ENCODE measurements around the gene COL25A1.

The COL25A1 gene

DNA sequence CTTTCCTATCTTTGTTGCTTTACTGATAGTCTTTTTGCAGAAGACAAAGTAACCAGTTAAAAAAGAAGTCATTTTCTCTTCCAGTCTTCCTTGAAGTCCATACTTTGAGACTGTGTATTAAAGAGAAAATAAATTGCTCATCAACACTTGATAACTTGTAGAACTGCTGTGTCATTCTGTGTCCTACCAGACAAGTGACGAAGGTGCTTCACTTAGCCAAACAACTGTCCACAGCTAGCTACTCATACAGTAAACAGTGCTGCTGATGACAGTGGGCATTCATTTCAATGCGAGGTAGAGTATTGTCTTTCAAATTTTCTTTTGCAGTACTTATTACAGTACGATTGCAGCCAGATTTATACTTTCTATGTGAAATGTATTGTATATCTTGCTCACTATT, 11.5 kb downstream of the COL25A1 start:
- no peak for DNase-seq

DNA sequence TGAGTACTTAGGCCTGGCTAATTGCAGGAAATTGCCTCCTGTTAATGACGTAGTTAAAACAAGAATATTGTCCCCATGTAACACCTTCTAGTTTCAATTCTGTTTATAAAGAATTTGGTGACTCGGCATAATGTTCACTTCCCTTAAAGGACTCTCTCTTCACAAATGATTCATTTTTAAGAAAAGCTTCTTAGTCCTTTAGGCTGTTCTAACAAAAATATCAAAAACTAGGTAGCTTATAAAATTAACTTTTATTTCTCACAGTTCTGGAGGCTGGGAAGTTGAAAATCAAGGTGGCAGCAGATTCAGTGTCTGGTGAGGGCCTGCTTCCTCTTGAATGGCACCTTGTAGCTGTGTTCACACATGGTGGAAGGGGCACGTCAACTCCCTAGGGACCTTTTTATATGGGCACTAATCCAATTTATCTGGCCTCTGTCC, 23.8 kb downstream of the COL25A1 start:
- no peak for DNase-seq

DNA sequence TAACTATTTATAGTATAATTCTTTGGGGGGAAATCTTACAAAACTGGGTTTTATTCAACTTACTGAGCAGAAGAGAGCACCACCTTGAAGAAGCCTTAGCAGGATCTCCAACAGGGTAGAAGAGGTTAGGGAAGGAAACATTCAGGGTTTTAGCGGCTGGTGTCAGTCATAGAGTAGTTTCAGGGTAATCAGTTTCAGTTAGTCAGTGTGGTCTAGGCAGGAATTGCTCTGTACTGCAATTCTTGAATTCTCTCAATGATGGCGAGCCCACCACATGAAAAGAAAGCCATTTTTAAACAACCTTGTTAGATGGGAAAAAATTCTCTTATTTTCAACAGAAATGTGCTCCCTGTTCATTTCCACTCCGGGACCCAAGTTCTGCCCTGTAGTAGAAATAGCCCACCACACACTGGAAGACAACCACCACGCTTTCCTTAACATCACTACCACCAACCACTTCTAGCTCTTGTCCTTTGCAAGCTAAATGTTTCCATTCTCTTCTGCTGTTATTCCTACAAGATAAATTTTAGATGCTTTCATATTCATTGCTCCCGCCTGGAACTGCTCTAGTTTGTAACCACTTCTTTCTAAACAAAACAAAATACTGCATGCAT, 25.9 kb downstream of the COL25A1 start:
- no peak for DNase-seq

DNA sequence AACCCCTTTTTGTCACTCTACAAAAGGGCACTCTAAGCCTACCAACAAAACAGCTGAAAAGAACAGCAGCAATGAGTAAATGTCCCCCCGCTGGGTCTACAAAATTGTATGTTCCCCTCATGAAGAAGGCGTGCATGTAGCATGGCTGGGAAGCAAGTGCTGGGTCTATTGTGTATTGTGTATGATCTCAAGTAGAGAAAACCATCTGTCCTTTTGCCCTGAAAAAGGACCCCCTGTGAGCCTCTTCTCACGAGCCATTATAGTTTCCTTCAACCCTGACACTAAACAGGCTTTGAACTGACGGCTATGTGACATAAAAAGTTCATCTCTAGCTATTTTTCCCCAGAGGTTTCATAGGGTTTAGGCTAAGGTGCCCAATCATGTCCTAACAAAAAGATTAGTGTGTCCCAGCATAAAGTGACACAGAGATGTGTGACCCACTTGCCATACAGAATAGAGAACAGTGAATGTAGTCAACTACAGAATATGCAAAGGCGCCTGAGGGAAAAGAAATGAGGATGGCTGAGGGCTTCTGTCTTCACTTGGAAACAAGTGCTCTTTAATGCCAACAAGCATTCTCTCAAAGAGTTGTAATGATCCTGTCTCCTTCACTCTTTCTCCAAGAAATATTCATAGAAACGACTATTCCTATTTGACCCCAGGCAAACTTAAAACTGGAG, 27.3 kb downstream of the COL25A1 start:
- DNase-seq: no peak

DNA sequence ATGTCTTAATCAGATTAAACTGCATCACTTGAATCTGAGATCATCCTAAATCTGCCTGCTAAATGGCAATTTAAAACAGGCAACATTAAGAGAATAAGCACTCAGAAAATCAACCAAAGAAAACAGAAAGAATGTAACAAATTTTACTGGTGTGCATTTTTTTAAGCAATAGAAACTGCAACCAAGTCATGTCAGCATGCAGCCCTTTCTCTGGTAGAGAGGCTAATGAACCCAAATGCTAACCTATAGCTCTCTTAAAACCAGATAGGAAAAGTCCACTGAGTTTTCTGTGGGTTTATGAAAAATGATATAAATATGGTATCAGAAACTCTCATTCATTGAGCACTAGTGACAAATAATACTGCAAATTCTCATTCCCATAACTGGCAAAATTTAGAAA, 35.6 kb downstream of the COL25A1 start:
- no peak for DNase-seq

DNA sequence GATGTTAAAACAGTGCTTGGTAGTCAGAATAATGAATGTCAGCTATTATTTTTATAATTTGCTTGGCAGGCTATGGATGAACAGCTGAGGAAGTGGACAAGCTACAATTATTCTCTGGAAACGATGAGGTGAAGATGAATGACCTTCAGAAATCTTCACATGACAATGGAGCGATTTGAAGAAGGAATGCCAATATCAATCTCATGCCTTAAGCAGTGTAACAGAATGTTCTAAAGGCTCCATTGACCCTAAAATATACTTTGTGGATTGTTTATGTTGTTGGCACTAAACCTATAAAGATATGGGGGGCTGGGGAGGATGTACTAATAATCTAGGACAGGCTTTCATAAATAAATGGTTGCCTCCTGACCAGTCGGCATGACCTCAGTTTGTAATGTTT, 36.2 kb downstream of the COL25A1 start:
- DNase-seq: no peak

DNA sequence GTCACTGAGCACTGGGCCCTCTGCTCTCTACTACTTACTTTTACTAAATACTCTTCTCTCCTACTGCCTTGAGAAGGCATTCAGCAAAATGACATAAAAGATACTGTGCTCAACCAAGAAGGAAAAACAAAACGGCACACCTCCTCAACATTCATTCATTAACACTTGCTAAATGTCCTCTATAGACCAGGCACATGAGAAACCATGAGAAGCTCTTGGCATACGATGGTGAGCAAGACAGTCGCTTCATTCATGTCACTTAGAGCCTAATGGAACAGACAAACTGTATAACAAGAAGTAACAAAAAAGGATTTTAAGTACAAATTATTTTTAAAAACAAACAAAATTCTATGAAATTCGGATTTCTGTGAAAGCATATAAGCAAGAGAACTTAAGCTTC, 38.7 kb downstream of the COL25A1 start:
- no peak for DNase-seq

DNA sequence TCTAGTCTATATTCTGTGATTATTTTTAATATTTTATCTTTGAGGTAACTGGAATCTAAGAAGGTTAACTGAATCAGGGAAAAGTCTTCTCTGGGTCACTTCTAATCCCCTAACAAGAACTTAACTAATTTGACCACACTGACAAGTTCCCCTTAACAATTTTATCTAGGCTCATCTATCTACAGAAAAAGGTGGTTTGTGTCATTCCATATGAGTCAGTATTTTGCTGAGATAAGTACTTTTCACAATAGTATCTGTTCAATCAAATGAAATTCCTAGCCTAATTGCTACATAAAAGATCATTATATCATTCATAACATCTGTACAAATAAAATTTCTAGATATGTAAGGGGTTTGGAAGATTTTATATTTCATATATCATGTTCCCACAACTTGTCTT, 45.6 kb downstream of the COL25A1 start:
- no peak for DNase-seq

DNA sequence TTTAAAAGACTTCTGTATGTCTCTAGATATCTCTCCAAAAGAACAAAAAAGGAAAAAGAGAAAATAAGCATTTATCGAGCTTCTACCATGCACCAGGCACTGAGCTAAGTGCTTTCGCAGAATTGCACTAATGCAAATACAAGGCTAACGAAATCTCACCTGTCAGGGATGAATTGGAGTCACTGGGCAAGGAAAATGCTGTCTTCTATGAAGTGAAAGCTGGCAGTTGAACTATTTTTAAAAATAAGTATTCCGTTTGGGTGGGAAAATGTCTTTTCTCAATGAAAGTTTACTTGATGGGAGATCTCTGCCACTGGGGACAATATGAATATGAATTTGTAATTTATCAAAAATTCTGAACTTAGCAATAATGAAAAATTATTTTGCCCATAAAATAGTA, 47.6 kb downstream of the COL25A1 start:
- DNase-seq: no peak

DNA sequence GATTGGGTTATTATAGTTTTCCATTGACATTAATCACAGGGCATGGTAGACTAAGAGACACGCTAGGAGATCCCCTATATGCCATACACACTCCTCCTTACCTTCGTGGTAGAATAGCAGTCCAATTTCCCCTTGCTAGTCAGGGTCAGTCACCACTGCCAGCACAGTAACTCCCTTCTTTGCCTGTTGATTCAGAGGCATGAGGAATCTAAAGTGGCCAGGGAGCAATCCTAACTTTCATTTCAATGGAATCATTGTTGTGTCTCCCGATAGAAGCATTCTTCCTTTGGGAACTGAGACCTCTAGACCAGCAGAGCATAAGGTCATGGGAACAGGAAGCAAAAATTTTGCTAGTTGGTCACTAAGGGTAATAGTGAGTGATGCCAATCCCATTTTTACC, 51.1 kb downstream of the COL25A1 start:
- DNase-seq: no peak

DNA sequence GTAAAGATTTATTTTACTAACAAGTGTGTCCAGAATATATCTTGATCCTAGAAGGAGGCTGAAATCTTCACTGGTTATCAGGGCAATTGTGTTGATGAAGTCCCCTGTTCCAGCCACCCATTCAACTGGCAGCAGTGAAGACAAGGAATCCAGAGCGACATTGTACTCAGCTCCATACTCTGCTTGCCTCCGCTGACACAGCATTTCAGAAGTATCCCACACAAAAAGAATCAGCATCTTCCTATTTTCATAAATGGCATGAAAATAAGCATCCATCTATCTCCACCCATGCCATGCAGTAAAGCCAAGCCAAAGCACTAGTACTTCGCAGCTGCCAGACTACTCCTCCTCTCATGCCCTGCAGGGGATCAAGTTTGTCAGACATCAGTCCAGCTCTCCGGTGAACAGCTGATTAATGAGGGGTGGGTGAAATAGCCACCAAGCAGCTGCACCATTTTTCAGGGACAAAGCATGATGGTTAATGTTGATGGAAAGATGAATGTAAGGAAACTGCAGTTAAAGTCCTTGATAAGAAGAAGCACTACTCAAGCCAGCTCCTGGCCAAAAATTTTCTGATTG, 54.0 kb downstream of the COL25A1 start:
- DNase-seq: no peak

DNA sequence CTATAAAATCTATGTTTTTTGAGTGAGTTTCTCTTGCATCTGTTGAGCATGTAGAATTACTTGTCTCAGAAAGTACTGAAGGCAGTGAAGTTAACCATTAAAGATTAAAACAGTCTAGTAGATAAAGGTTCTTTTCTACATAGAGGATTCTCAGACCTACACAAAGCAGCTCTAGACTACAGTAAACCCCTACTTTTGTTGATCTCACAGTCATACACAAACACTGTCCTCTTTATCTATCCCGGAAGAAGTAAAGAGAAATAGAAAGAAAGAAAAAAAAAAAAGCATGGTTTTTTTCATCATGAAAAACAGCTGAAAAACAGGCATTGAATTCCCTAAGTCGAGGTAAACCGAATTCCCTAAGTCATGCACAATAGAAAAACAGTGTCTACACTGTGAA, 58.6 kb downstream of the COL25A1 start:
- DNase-seq: no peak

DNA sequence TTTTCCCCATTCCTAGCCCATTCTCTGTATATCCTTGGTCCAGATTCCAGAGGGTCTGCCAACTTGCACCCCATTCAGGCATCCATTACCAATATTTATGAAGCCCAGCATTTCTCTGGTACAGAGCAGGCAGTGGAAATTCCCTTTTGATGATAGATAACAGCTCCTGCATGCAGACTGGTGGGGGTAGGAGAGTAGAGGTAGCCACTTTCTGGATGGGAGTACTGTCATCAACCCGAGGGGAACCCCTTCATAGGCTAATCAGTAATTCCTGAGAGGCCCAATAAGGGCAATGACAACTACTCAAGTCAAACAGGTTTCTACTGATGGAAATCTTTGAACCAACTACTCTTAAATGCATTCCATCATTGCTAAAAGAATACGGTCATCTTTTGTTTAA, 63.7 kb downstream of the COL25A1 start:
- no peak for DNase-seq

DNA sequence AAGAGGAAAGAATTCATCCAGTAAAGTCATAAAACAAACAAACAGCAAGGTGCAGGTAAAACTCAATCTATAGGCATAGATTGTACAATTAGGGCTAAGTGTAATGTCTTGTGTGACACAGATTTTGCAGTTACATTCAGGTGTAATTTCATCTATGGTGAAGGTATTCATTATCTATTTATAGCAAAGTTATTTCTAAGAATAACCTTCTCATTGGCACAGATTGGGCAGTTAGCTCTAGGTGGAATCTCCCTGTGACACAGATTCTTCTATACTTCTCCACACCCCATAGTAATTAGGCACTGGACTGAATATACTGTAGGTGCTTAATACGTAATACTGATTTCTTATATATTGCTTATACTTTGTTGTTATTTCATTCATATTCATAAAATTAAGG, 66.8 kb downstream of the COL25A1 start:
- DNase-seq: no peak

DNA sequence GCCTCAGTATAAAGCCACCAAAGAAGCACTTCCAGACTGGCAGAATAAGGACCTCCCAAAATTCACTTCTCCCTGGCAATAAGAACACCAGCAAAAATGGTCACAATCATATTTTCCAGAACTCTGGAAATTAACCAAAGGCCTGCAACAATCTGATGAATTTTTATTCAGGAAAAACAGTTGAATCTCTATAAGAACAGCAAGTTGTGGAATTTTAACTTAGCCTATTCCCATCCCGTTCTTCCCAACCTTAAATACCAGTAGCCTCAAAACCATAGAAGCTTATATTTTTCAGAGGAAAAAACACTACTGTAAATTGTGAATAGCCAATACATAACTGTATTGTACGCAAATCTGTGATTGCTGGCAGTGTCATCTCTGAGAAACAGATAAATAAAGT, 67.9 kb downstream of the COL25A1 start:
- no peak for DNase-seq

DNA sequence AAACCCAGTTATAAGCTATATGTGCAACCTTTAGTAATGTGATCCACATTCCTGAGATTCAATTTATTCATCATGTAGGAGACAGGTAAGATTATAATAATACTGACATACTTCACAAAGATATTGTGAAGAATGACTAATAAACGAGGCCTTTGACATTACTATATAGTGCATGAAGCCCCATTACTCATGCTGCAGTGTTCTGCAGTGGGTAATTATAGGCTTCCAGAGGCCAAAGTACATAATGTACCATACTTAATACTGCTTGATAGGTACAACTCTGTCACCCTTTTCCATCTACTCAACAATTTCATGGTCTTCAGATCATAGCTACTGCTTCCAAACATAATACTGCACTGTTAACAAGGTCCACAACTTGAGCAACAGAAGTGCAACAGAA, 68.9 kb downstream of the COL25A1 start:
- DNase-seq: no peak

DNA sequence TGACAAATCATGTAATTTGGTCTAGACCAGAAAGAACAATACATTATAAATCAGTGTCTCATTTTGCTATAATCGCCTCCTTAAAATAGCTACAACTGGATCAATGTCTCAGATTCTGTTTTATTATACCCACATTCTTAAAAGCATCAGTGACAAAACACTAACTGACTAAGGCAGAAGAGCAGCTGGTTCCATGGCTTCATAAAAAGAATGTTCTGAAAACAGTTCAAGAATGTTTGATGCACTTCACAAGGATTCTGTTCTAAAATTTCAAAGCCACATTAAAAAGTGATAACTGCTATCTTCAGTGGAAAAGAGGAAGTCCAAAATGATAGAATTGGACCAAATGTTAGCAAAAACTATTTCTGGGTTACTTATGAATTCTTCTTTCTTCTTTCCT, 69.8 kb downstream of the COL25A1 start:
- no peak for DNase-seq

DNA sequence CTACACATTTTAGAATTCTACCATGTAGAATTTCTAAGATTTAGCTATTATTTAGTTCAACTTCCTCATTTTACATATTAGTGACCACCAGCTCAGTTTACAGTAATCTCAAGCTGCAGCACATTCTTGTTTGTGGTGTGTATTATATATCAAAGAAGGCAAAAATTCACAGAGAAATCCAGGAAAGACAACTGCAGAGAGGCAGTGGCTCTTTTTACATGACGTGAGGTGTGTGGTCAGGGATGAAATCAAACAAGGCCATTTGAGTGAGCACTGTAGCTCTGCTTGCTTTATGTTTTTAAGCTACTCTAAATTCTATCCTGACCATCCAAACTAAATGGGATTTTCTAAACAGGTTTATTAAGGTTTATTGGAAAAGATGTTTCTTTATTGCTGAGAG, 71.1 kb downstream of the COL25A1 start:
- DNase-seq: no peak

DNA sequence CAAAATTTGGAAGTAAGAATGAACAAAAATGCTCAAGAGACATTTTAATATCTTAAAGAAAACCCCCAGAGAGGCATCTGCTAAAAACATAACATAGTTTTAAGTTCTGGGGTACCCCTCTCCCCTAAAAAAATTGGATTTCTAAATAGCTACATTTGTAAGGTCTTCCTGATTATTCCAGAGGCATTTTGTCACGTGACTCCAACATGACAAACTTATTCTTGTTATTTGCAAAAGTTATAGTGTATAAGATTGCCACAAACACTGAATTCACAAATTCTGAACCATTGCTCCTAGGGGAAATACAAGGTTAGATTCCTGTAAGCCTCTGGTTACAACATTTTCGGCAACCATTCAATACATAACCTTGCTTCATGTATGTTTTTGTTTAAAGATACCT, 73.4 kb downstream of the COL25A1 start:
- DNase-seq: no peak

DNA sequence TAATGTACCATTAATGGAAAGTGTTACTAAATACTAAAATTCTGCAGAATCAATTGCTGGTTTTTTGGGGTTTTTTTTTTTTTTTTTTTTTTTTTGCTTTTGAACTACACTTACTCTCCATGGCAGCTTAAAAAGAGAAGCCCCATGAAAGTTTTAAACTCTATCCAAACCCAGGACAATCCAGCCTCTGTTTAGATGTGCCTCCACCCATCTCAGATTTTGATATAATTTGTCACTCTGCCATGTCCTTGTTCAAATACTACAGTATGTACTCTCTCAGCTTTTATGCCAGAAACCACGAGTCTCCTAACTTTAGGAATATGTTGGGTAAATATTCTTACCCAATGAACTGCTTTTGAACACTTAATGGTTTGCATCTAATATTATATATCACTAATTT, 84.2 kb downstream of the COL25A1 start:
- DNase-seq: no peak

DNA sequence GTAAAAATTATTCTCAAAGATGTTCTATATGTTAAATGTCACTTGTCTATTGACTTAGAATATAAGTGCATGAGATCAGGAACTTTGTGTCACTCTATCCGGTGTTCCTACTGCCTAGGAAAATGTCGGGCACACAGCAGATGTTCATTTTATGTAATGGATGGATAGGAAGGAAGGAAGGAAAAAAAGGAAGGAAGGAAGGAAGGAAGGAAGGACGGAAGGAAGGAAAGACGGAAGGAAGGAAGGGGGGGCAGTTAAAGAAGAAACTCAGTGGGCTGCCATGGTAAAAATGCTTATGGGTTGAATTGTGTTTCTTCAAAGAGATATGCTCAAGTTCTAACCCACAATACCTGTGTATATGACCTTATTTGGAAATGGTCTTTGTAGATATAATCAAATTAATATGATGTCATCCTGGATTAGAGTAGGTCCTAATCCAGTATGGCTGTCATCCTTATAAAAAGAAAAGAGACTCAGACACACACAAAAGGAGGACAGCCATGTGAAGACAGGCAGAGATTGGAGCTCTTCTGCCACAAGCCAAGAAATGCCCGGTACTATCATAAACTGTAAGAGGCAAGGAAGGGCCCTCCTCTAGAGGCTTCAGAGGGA, 86.3 kb downstream of the COL25A1 start:
- DNase-seq: no peak

DNA sequence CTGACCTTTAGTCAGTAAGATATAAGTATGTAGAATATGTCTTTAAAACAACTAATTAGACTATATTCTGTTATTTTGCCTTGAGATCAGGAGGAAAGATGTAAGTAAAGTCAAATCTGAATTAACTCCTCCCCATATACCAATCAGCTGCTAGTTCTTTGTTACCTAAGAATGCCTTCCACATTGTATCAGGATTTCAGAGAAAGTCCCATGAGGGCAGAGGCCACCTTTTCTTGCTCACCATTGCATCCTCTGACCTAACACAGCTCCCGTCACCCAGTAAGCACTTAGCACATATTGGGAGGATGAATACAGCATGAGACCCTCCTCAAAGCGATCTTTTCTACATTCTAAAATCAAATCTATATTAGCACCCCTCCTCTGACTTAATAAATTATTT, 87.0 kb downstream of the COL25A1 start:
- no peak for DNase-seq

DNA sequence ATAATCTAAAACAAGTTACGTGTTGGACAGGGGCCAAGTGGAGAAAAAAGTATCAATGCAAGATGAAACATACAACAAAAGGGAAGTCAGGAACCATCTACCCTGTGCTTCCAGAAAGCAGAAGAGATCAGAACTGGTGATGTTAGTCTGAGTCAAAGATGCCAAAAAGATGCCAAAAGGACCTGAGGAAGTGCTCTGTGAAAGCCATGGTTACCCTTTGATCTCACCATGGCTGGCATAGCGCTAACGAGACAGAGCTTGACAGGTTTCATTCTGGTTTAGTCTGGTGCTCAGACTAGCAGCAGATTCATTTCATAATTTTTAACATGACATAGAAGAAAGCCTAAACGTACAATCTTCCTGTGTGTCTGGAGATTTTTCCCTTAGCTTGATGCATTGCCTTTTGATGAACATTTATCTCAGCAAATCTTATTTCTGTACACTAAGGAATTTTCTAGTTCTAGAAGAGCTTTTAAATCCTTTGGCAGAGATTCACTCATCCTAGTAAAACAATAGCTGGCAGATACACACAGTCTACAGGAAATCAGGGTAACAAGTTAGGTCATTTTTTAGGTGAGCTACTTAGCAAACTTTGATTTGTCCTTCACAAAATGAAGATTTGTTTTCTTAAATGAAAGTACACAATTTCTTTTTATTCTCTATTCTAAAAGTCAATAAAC, 87.7 kb downstream of the COL25A1 start:
- DNase-seq: no peak

DNA sequence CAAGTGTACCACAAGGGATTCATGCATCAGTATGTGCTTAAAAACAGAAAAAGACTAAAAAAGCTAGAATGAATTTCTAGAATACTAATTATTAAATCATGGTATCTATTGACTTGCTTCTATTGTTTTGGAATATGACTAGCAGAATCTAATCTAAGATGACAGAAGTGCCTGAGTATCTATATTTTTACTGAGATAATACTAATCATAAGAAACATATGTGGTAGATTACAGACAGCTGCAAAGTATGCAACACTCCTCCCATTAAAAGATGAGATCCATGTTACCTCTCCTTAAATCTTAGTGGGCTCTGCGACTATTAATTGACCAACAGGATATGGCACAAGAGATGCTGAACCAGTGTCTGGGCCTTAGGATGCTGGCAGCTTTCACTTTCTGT, 89.4 kb downstream of the COL25A1 start:
- DNase-seq: no peak
